ENCODE measurements around the gene DSCAML1.

DNA sequence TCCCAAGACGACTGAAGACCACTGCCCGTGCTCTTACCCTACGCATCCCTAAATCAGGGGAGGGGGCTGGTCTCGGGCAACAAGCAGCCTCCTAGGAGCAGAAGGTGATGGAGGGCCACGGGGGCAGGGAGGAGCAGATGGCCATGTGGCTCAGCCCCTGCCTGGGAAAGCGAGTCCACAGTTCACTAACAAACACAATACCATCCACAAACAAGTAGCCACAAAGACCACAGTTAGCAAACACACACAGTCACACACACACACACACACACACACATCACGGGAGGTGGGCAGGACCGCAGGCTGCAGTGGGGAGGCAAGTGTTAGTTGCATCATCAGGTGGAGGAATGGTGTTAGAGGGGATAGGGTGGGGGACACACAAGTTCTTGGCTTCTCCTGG, 40.8 kb upstream of the DSCAML1 start:
- TF ChIP-seq POLR2A (IDR thresholded peaks at IDR 0.05): no peak
- no peak for TF ChIP-seq EP300 (IDR thresholded peaks at IDR 0.05; ENCODE audit: low read depth)
- TF ChIP-seq POLR2AphosphoS5 (IDR thresholded peaks at IDR 0.05): no peak
